Astrocyte (in vitro differentiated cells and primary cell): ENCODE data around the gene AP3B2. TPM values are rescaled to one million over a fixed set of nuclear protein-coding genes. Genes with fewer than 3 reads are reported as not detected.

Experiments
- DNase-seq: peaks from one replicate; pipeline ENCODE4 v3.0.0-alpha.2; 2010; ENCODE audit warnings: low read depth
- FAIRE-seq: peaks from 2 replicates; lab custom pipeline; 2011; peaks lifted over from hg19 to GRCh38; lab: Jason Lieb, UNC
- H2AFZ ChIP-seq: 2 replicates; pipeline ENCODE4 v1.6.0; 2012; ENCODE audit warnings: low read depth, low read length, inconsistent platforms
- H3K27ac ChIP-seq: 2 replicates; pipeline ENCODE4 v1.5.1; 2011; ENCODE audit warnings: low read depth, low read length, inconsistent platforms
- H3K27me3 ChIP-seq: 2 replicates; pipeline ENCODE4 v1.6.0; 2011; ENCODE audit warnings: low read length, inconsistent platforms; ENCODE audit not compliant: insufficient read depth
- H3K36me3 ChIP-seq: 2 replicates; pipeline ENCODE4 v1.5.1; 2011; ENCODE audit warnings: low read length, inconsistent platforms; ENCODE audit not compliant: insufficient read depth
- H3K4me1 ChIP-seq: 2 replicates; pipeline ENCODE4 v1.5.1; 2011; ENCODE audit warnings: low read length, inconsistent platforms; ENCODE audit not compliant: insufficient read depth
- H3K4me2 ChIP-seq: 2 replicates; pipeline ENCODE4 v1.6.0; 2012; ENCODE audit warnings: low read length, inconsistent platforms
- H3K4me3 ChIP-seq: 2 replicates; pipeline ENCODE4 v1.5.1; 2011; ENCODE audit warnings: low read depth, mild to moderate bottlenecking, low read length, inconsistent platforms; ENCODE audit not compliant: insufficient read depth
- H3K79me2 ChIP-seq: 2 replicates; pipeline ENCODE4 v1.6.0; 2012; ENCODE audit warnings: mild to moderate bottlenecking, low read length, inconsistent platforms; ENCODE audit not compliant: insufficient read depth
- H3K9ac ChIP-seq: 2 replicates; pipeline ENCODE4 v1.6.0; 2012; ENCODE audit warnings: mild to moderate bottlenecking, low read length, inconsistent platforms
- H3K9me3 ChIP-seq: 2 replicates; pipeline ENCODE4 v1.5.1; 2012; ENCODE audit warnings: low read depth, mild to moderate bottlenecking, low read length, inconsistent platforms; ENCODE audit not compliant: insufficient read depth
- H4K20me1 ChIP-seq: 2 replicates; pipeline ENCODE4 v1.6.0; 2012; ENCODE audit warnings: low read length, inconsistent platforms; ENCODE audit not compliant: insufficient read depth
- H3K27ac Mint-ChIP-seq: one replicate; pipeline ENCODE4 v1.8.0; 2021; ENCODE audit warnings: mild to moderate bottlenecking, mixed read lengths; ENCODE audit not compliant: unreplicated experiment
- H3K27me3 Mint-ChIP-seq: one replicate; pipeline ENCODE4 v1.8.0; 2021; ENCODE audit warnings: low read depth, mixed read lengths; ENCODE audit not compliant: unreplicated experiment
- H3K36me3 Mint-ChIP-seq: one replicate; pipeline ENCODE4 v1.8.0; 2021; ENCODE audit warnings: low read depth, mixed read lengths; ENCODE audit not compliant: unreplicated experiment
- H3K4me1 Mint-ChIP-seq: one replicate; pipeline ENCODE4 v1.8.0; 2021; ENCODE audit warnings: low read depth, mixed read lengths; ENCODE audit not compliant: unreplicated experiment
- H3K4me3 Mint-ChIP-seq: one replicate; pipeline ENCODE4 v1.8.0; 2021; ENCODE audit warnings: mild to moderate bottlenecking, moderate library complexity, mixed read lengths; ENCODE audit not compliant: unreplicated experiment
- H3K9me3 Mint-ChIP-seq: one replicate; pipeline ENCODE4 v1.8.0; 2021; ENCODE audit warnings: mild to moderate bottlenecking, mixed read lengths; ENCODE audit not compliant: unreplicated experiment
- EZH2 ChIP-seq: IDR thresholded peaks from 2 replicates; pipeline ENCODE4 v1.6.1; 2012; ENCODE audit warnings: mild to moderate bottlenecking, low read length, inconsistent platforms; ENCODE audit not compliant: insufficient read depth
- total RNA-seq: library from RNA; stranded (reverse); gene quantifications from 2 replicates; pipeline ENCODE4 v1.2.1, GENCODE V29; 2021
- TF ChIP-seq, protein P1 (sequence below): IDR thresholded peaks from 2 replicates; pipeline ENCODE4 v1.5.1; 2011; ENCODE audit warnings: low read depth, mild to moderate bottlenecking, inconsistent platforms, low read length, moderate library complexity; ENCODE audit not compliant: insufficient read depth

AP3B2 gene
- total RNA-seq, 1 donor from 2014 or later: 7.2 TPM

DNA sequence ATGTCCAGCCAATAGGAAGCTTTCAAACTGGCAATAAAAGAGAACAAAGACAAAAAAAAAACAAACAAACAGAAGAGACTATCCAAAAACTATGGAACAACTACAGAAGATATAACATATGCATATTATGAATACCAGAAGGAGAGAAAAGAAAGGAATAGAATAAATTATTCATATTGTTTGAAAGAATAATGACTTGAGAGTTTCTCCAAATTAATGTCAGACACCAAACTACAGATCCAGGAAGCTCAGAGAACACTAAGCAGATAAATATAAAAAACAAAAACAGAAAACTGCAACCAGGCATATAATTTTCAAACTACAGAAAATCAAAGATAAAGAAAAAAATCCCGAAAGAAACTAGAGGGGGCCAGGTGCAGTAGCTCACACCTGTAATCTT is 34.1 kb upstream of the AP3B2 start:
- TF ChIP-seq, protein P1, sequence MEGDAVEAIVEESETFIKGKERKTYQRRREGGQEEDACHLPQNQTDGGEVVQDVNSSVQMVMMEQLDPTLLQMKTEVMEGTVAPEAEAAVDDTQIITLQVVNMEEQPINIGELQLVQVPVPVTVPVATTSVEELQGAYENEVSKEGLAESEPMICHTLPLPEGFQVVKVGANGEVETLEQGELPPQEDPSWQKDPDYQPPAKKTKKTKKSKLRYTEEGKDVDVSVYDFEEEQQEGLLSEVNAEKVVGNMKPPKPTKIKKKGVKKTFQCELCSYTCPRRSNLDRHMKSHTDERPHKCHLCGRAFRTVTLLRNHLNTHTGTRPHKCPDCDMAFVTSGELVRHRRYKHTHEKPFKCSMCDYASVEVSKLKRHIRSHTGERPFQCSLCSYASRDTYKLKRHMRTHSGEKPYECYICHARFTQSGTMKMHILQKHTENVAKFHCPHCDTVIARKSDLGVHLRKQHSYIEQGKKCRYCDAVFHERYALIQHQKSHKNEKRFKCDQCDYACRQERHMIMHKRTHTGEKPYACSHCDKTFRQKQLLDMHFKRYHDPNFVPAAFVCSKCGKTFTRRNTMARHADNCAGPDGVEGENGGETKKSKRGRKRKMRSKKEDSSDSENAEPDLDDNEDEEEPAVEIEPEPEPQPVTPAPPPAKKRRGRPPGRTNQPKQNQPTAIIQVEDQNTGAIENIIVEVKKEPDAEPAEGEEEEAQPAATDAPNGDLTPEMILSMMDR: no peak
- no peak for TF ChIP-seq EZH2
- H3K27me3 Mint-ChIP-seq: no peaks in the 10 kb centered on the region
- DNase-seq (no peak), FAIRE-seq (no peak)
- H3K36me3 Mint-ChIP-seq: peaks cover 1% of the 10 kb centered on the region
- H3K36me3 ChIP-seq: no peaks in the 10 kb centered on the region
- H3K4me3 Mint-ChIP-seq: no peak overlapping the region
- no peaks in the 10 kb centered on the region for H3K27me3 ChIP-seq
- H3K9me3 ChIP-seq: no peaks in the 10 kb centered on the region
- no peak overlapping the region for H3K4me3 ChIP-seq
- no peak overlapping the region for H3K27ac Mint-ChIP-seq
- no peaks in the 10 kb centered on the region for H4K20me1 ChIP-seq
- no peak overlapping the region for H2AFZ ChIP-seq
- H3K9me3 Mint-ChIP-seq: peaks cover 6% of the 10 kb centered on the region
- peaks cover 17% of the 10 kb centered on the region for H3K4me1 Mint-ChIP-seq
- no peaks in the 10 kb centered on the region for H3K4me1 ChIP-seq
- no peak overlapping the region for H3K4me2 ChIP-seq
- H3K79me2 ChIP-seq: no peaks in the 10 kb centered on the region
- no peak overlapping the region for H3K9ac ChIP-seq
- H3K27ac ChIP-seq: no peak overlapping the region

GRCh38 chr15:82742134-82742533 is 32.5 kb upstream of the AP3B2 start:
- H3K4me3 ChIP-seq: no peak overlapping the region
- FAIRE-seq: no peak
- no peak overlapping the region for H3K9ac ChIP-seq
- H3K27ac ChIP-seq: no peak overlapping the region
- no peak for DNase-seq
- Mint-ChIP-seq H3K4me1 (peaks cover 27% of the 10 kb centered on the region), H3K4me3 (peak overlapping the region; percentile 23), H3K27ac (peak overlapping the region; percentile 81), H3K27me3 (no peaks in the 10 kb centered on the region), H3K9me3 (peaks cover 6% of the 10 kb centered on the region), H3K36me3 (peaks cover 1% of the 10 kb centered on the region)
- no peak overlapping the region for H3K4me2 ChIP-seq
- H3K36me3 ChIP-seq: no peaks in the 10 kb centered on the region
- no peak for TF ChIP-seq EZH2
- TF ChIP-seq, protein P1: no peak
- H4K20me1 ChIP-seq: no peaks in the 10 kb centered on the region
- no peaks in the 10 kb centered on the region for H3K9me3 ChIP-seq
- no peaks in the 10 kb centered on the region for H3K4me1 ChIP-seq
- H2AFZ ChIP-seq: no peak overlapping the region
- H3K27me3 ChIP-seq: no peaks in the 10 kb centered on the region
- no peaks in the 10 kb centered on the region for H3K79me2 ChIP-seq

GRCh38 chr15:82739086-82739485 is 29.4 kb upstream of the AP3B2 start:
- no peak for FAIRE-seq
- H3K9me3 Mint-ChIP-seq: peaks cover 6% of the 10 kb centered on the region

More at GRCh38 chr15:82739086-82739485, 29.4 kb upstream of the AP3B2 start:
- H3K4me2 ChIP-seq: no peak overlapping the region
- DNase-seq: peak; percentile 20
- peak overlapping the region; percentile 93 for H3K27ac Mint-ChIP-seq
- H3K4me3 Mint-ChIP-seq: no peak overlapping the region
- H3K27me3 Mint-ChIP-seq: no peaks in the 10 kb centered on the region
- H2AFZ ChIP-seq: no peak overlapping the region
- no peak overlapping the region for H3K9ac ChIP-seq
- H3K4me3 ChIP-seq: no peak overlapping the region
- TF ChIP-seq, protein P1: no peak
- no peak for TF ChIP-seq EZH2
- peaks cover 1% of the 10 kb centered on the region for H3K36me3 Mint-ChIP-seq
- no peak overlapping the region for H3K27ac ChIP-seq
- H3K4me1 Mint-ChIP-seq: peaks cover 27% of the 10 kb centered on the region
- no peaks in the 10 kb centered on the region for H4K20me1 ChIP-seq
- no peaks in the 10 kb centered on the region for H3K9me3 ChIP-seq
- no peaks in the 10 kb centered on the region for H3K79me2 ChIP-seq
- no peaks in the 10 kb centered on the region for H3K27me3 ChIP-seq
- no peaks in the 10 kb centered on the region for H3K4me1 ChIP-seq
- no peaks in the 10 kb centered on the region for H3K36me3 ChIP-seq
